GM12891 (cell line): Measurements from ENCODE around the gene ADAMTS13.

Source experiments
- PAX5 ChIP-seq: IDR thresholded peaks from 2 replicates; pipeline ENCODE4 v1.6.1; 2011; ENCODE audit warnings: low read length, moderate library complexity, mild to moderate bottlenecking; ENCODE audit not compliant: insufficient read depth, severe bottlenecking
- POLR2A ChIP-seq: IDR thresholded peaks from 2 replicates; pipeline ENCODE4 v1.6.1; 2011; ENCODE audit warnings: low read depth, low read length, control low read depth
- POLR2AphosphoS5 ChIP-seq: IDR thresholded peaks from 2 replicates; pipeline ENCODE4 v1.6.1; 2011; ENCODE audit warnings: low read depth, low read length, control low read depth
- POU2F2 ChIP-seq: IDR thresholded peaks from 2 replicates; pipeline ENCODE4 v1.6.1; 2011; ENCODE audit warnings: low read depth, mild to moderate bottlenecking, control low read depth, low read length, moderate library complexity
- SPI1 ChIP-seq: IDR thresholded peaks from 2 replicates; pipeline ENCODE4 v1.6.1; 2011; ENCODE audit warnings: low read depth, low read length, control low read depth
- TAF1 ChIP-seq: IDR thresholded peaks from 2 replicates; pipeline ENCODE4 v1.6.1; 2011; ENCODE audit warnings: low read depth, low read length, control low read depth

DNA sequence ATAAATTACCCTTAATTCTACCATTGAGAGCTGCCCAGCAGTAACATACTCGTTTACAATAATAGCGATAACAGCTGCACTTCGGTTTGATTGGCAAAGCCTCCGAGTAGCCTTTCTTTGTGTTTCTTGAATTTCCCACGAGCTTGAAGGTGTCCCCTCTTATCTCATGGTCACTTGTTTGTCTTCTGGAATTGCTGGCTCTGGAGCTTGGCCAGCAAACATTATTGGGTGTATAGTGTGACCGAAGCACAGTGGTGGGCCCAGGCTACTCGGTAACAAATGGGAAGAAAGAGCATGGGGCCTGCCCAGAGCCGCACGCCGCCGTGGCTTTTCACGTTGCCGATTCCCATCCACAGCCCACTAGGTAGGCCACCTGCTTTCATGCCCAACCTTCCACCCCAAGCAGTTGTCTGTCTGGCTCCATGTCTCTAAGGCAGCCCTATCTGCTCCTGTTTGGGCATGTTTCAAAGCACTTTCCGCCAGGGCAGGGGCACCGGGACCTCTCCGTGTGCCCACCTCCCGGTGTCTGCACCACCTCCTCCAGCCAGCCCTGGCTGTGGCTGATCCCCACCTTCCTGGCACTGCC is 37.3 kb upstream of the ADAMTS13 start:
- TF ChIP-seq POLR2A (no peak), PAX5 (no peak), POLR2AphosphoS5 (no peak), SPI1 (no peak), TAF1 (no peak), POU2F2 (no peak)
